GM10847 (cell line): ENCODE results near the gene CSMD2.

Source experiments
- POLR2A ChIP-seq: IDR thresholded peaks from 2 replicates; pipeline ENCODE4 v1.6.1; 2011; ENCODE audit not compliant: insufficient read length; ENCODE audit errors: extremely low read depth

Gene CSMD2

DNA sequence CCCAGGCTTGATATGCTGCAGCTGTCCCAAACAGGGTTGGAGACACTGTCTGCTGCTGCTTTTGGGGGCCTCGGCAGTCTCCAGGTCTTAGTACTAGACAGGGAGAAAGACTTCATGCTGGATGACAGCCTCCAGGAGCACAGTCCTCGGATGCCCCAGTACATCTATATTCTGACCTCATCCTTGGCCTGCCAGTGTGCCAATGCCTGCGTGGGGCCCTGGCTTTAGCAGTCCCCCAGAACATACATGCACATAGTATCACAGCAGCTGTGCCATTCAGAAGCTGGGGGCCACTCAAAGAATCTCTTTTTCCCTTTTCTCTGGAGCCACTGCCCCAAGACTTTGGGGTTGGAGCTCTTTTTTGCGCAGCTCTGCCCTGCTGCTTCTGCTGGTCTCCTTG lies 697.0 kb downstream of the CSMD2 start:
- no peak for TF ChIP-seq POLR2A

GRCh38 chr1:33466159-33466558 lies 698.9 kb downstream of the CSMD2 start:
- no peak for TF ChIP-seq POLR2A

DNA sequence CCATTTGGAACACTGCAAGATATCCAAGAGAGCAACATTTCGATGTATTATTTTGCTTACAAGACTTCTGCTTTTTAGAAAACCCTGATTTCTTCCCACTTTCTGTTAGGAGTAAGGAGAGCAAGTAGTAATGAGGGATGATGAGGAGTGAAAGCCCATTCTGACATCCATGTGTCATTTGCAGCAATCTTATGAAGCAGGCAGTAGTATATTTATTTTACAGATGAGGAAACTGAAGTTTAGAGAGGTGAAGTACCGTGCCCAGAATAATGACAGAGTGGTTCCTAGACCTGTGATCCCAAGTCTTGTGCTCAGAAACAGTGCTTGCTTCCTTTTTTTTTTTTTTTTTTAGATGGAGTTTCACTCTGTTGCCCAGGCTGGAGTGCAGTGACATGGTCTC lies 699.7 kb downstream of the CSMD2 start:
- TF ChIP-seq POLR2A, result no peak

DNA sequence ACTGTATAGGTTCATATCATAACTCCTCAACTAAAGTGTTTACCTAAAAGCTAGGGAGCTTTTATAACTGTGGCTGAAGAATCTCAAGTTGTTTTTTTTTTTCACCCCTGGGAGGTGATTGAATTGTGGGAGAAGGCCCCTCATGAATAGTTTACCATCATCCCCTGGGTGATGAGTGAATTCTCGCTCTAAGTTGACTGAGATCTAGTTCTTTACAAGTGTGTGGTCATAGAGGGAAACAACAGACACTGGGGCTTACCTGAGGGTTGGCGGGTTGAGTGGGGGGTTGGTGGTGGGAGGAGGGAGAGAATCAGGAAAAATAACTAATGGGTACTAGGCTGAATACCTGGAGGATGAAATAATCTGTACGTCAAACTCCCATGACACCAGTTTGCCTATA lies 700.5 kb downstream of the CSMD2 start:
- no peak for TF ChIP-seq POLR2A
